Mucosa of rectum (tissue), 2 donors: ENCODE data around the gene C5orf15.
A peak's percentile ranks its signal among the peaks of the same experiment; 100 is the strongest.

Experiments used
- H3K27ac ChIP-seq, 2 donors: one replicate each; pipeline ENCODE4 v1.7.0; 2013; ENCODE audit warnings: inconsistent platforms in 2 of 2, low read depth in 2 of 2, low read length in 2 of 2
- H3K27me3 ChIP-seq, 2 donors: one replicate each; pipeline ENCODE4 v1.7.0; 2013; ENCODE audit warnings: low read length in 2 of 2; ENCODE audit not compliant: control insufficient read depth in 2 of 2, insufficient read depth in 2 of 2
- H3K36me3 ChIP-seq, 2 donors: one replicate each; pipeline ENCODE4 v1.7.0; 2013; ENCODE audit warnings: low read length in 2 of 2; ENCODE audit not compliant: control insufficient read depth in 2 of 2, insufficient read depth in 2 of 2
- H3K4me1 ChIP-seq, 2 donors: one replicate each; pipeline ENCODE4 v1.7.0; 2013; ENCODE audit warnings: low read length in 2 of 2, mild to moderate bottlenecking in 1 of 2; ENCODE audit not compliant: control insufficient read depth in 2 of 2, insufficient read depth in 2 of 2
- H3K4me3 ChIP-seq, 2 donors: one replicate each; pipeline ENCODE4 v1.7.0; 2013; ENCODE audit warnings: low read length in 2 of 2
- H3K9ac ChIP-seq, 2 donors: one replicate each; pipeline ENCODE4 v1.7.0; 2013; ENCODE audit warnings: low read length in 2 of 2, low read depth in 1 of 2, mild to moderate bottlenecking in 1 of 2
- H3K9me3 ChIP-seq, 2 donors: one replicate each; pipeline ENCODE4 v1.7.0; 2013; ENCODE audit warnings: low read length in 2 of 2; ENCODE audit not compliant: control insufficient read depth in 2 of 2
- donor health status: healthy.
- donor health status: Normal muscosa, but diverticular disease.

The C5orf15 gene

DNA sequence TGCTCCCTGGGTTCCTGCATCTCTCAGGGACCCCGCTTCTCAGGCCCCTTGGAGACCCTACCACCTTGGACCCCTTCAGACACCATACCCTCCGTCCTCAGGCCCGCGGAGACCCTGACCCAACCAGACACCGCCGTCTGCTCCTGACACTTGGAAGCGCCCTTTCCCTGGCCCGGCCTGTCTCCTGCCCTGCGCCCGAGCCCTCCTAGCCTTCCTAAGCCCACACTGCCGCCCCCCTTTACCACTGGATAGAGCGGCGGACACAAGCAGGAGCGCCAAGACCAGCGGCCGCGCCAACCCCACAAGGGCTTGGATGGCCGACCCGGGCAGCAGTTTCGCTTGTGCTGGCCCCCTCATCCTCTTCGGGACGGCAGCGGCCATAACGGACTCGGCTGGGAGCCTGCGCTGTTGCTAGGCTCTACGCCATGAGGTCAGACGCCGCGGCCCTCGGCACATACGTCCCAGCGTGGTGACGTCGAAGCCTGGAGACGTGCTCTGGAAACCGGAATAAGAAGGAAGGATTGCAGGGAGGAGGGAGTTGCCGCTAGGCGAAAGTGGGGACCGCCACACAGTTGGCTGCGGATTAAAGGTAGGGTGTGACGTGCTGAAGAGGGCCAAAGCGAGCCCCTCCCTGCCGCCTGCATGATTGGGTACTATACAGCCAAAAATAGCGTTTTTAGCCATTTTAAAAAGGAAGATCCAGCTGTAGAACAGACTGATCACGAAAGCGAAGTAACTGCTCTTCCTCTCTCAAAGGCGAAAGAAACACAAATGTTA, at the start of gene C5orf15:
C5orf15 (minus strand) TSS at position 422 of the 777 bp plus-strand sequence; CDS start at position 381, 41 bp downstream.
- H3K9ac ChIP-seq = peak within 1 kb of the TSS; percentile 89 to 95
- no peaks in the 10 kb centered on the region for H3K9me3 ChIP-seq
- H3K27ac ChIP-seq = peak within 1 kb of the TSS; percentile 84
- H3K27me3 ChIP-seq = no peaks in the 10 kb centered on the region
- peaks cover 6 to 9% of the 10 kb centered on the region in 2 donors for H3K4me1 ChIP-seq
- H3K36me3 ChIP-seq = peaks cover 8 to 12% of the 10 kb centered on the region in 2 donors
- peak within 1 kb of the TSS; percentile 98 to 99 for H3K4me3 ChIP-seq

DNA sequence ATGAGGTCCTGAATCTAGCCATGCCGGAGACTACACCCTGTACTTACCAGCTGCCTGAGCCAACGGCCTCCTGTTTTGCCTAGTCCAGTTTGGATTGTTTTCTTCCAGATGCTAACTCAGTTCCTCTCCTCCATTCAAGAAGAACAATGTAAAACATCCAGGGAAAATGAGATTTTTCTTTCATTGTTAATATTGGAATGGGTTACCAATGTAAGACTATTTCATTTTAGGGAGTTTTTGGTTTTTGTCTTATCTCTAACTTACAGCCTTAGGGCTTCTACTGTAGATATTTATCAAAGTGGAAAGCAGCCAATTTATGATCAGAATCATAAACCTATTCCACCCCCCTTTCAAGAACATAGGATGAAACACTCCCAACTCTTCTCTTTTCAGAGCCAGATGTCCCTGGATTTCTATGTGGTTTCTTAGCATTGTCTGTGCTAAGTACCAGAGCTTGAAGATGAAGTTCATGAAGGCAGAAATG, 39.9 kb upstream of the C5orf15 start:
- Histone ChIP-seq H3K36me3 (no peaks in the 10 kb centered on the region), H3K27me3 (no peaks in the 10 kb centered on the region), H3K9ac (no peak overlapping the region), H3K4me1 (peaks cover 10 to 15% of the 10 kb centered on the region in 2 donors), H3K9me3 (no peaks in the 10 kb centered on the region), H3K4me3 (no peak overlapping the region), H3K27ac (no peak overlapping the region)

DNA sequence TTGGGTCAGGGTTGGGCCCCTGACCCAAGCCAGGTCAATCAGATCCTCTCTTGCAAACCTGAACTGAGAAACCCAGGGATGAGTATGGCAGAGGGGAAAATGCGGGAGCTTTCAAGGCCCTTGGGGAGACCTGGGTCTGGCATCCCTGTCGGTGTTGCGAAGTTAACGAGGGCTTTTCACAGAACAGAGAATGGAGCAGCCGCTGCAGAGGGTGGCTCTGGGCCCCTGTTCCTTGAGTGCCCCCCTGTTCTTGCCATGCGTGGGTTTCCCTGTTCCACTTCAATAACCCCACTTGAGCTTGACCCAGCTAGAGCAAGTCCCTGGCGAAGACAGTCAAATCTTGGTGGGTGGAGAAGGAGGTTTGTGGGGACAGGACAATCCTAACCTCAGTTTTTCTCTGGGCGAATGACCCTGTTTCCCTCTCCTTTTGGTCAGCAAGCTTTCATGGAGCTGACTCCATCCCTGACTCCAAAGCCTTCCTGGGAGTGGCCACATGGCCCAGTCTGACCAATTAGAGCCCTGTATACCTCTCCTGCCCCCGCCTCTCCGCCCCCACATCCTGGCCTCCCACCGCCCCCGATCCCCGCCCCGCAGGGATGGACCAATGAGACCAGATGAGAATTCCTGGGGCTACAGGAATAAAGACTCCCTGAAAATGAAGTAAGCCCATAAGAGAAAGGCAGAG, 39.3 kb upstream of the C5orf15 start:
- no peak overlapping the region for H3K27ac ChIP-seq
- H3K36me3 ChIP-seq = no peaks in the 10 kb centered on the region
- peaks cover 16 to 21% of the 10 kb centered on the region in 2 donors for H3K4me1 ChIP-seq
- no peak overlapping the region for H3K4me3 ChIP-seq
- H3K27me3 ChIP-seq = no peaks in the 10 kb centered on the region
- H3K9me3 ChIP-seq = no peaks in the 10 kb centered on the region
- H3K9ac ChIP-seq = no peak overlapping the region

DNA sequence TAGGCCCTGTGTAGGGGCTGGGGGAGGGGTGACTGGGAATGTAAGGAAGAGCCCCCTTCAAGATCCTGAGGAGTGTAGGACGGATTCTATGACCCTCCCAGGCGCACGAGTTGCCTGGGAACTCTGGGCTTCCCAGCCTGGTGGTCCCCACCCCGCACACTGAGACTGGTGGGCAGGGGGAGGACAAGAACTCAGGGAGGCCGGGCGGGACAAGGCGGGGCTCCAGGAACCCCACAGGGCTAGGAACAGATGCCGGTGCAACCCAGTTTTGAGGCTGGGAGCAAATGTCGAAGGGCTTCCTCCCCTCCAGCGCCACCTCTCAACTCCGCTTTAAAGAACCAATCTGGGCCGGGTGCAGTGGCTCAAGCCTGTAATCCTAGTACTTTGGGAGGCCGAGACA, 37.7 kb upstream of the C5orf15 start:
- H3K36me3 ChIP-seq = peaks cover 1 to 7% of the 10 kb centered on the region in 2 donors
- peaks cover 21 to 32% of the 10 kb centered on the region in 2 donors for H3K4me1 ChIP-seq
- no peaks in the 10 kb centered on the region for H3K27me3 ChIP-seq
- H3K9me3 ChIP-seq = no peaks in the 10 kb centered on the region
- H3K9ac ChIP-seq = peak overlapping the region; percentile 72 to 94
- H3K27ac ChIP-seq = peak overlapping the region; percentile 98
- peak overlapping the region; percentile 78 to 81 for H3K4me3 ChIP-seq

DNA sequence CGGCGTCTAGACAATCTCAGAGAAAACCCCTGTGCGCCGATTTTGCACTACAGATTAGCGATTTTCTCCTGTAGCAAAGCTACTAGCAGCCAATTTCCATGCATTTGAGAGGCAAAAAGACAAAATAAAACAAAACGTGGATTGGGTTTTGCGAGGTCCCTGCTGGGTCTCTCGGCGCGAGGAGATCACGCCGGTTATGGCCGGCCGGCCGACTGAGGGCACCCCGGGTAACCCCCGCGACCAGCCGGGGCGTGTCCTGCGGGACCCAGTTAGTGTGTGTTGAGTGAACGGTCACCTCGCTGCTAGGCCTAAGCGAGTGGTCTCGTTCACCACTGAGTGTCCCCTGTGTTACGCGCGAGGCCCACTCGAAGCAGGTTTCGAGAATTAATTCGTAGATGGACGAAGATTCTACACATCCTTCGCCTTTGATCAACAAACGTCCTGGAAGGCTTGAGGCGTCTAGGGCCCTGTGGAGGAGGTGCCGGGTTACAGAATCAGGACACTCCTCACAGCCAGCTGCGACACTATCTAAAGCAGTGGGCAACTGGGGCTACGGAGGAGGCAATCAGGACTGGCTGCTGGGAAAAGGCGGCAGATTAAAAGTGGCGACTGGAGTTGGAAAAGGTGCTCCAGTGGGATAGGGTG, 37.1 kb upstream of the C5orf15 start:
- Histone ChIP-seq H3K4me1 (peaks cover 21 to 36% of the 10 kb centered on the region in 2 donors), H3K9me3 (no peaks in the 10 kb centered on the region), H3K36me3 (peaks cover 5 to 11% of the 10 kb centered on the region in 2 donors), H3K9ac (peak overlapping the region; percentile 72 to 94), H3K27ac (peak overlapping the region; percentile 98), H3K4me3 (peak overlapping the region; percentile 78 to 81), H3K27me3 (no peaks in the 10 kb centered on the region)

DNA sequence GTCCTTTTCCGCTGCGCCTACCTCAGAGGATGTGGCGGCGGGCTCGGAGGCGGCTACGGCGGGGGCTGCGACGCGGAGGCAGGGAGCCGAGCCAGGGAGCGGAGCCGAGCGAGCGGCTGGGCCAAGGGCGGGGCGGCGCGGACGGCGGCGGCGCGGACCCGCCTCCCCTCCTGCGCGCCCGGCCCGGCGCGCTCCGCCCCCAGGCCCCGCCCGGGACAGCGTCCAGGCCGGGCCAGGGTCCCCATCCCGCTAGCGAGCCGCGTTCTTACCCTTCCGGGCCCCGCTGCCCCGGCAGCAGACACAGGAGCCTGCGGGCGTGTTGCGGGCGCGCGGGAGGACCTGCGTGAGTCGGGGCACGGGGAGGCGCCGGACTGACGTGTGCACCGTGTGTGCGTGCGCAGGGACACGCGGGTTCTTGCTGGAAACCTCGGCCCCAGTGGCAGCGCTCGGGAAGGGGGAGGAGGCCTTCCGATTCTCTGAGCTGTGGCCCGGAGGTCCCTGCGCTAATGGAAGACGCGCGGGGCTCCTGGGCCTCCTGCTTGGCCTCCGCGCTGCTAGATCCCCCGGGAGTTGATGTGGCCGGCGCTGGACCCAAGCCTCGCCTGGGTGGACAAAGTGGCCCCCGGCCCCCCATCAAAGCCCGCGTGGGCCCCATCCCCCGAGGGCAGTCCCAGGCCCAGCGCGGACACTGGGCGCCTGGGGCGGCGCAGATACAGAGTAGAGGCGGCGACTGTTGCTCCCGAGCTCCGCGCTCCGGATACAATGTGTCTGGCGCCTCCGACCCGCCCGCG, 36.4 kb upstream of the C5orf15 start, which contains the start of gene VDAC1:
VDAC1 (minus strand) TSS at position 350 of the 791 bp plus-strand sequence. CDS start 11,963 bp downstream, outside the sequence.
- Histone ChIP-seq H3K27ac (peak within 1 kb of the TSS; percentile 98), H3K9ac (peak within 1 kb of the TSS; percentile 79 to 94), H3K4me1 (peaks cover 26 to 36% of the 10 kb centered on the region in 2 donors), H3K36me3 (peaks cover 5 to 13% of the 10 kb centered on the region in 2 donors), H3K4me3 (peak within 1 kb of the TSS; percentile 78 to 87), H3K27me3 (no peaks in the 10 kb centered on the region), H3K9me3 (no peaks in the 10 kb centered on the region)

DNA sequence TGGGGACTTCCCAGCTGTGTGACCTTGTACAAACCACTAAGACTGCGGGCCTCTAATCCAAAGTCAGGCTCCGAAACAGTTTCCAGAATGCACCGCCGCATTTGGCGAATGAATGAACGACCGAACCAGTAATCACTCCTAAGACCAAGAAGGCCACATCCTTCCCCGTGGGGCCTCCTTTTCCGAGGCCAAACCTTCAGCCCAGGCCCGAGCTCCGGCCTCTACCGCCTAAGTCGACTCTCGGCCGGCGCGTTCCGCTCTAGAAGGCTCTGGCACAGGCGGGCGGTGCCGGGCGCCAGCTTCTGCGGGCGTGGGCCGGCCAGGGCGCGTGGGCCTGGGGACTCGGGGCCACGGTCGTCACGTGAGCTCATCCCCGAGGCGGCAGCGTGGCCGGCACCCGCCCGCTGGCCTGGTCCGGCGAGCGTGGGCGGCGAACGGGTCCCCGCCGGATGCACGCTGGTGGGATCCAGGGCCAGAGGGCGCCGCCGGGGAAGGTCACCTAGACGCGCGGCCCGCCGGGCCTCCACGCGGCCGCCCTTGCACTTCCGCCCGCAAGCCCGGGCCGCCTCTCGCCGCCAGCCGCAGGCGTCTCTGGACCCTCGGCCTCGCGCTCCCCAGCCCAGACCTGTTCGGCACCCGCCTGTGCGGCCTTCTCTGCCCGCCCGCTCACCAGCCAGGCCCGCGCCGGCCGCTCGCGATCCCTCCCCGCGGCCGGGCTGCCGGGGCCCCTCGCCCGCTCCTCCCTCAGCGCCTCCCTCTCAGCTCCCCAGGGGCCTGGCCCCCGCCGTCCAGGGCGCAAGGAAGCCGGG, 35.6 kb upstream of the C5orf15 start:
- Histone ChIP-seq H3K27ac (peak overlapping the region; percentile 98), H3K4me1 (peaks cover 30 to 36% of the 10 kb centered on the region in 2 donors), H3K9me3 (no peaks in the 10 kb centered on the region), H3K4me3 (peak overlapping the region; percentile 78 to 87), H3K9ac (peak overlapping the region; percentile 79 to 94), H3K27me3 (no peaks in the 10 kb centered on the region), H3K36me3 (peaks cover 5 to 13% of the 10 kb centered on the region in 2 donors)

DNA sequence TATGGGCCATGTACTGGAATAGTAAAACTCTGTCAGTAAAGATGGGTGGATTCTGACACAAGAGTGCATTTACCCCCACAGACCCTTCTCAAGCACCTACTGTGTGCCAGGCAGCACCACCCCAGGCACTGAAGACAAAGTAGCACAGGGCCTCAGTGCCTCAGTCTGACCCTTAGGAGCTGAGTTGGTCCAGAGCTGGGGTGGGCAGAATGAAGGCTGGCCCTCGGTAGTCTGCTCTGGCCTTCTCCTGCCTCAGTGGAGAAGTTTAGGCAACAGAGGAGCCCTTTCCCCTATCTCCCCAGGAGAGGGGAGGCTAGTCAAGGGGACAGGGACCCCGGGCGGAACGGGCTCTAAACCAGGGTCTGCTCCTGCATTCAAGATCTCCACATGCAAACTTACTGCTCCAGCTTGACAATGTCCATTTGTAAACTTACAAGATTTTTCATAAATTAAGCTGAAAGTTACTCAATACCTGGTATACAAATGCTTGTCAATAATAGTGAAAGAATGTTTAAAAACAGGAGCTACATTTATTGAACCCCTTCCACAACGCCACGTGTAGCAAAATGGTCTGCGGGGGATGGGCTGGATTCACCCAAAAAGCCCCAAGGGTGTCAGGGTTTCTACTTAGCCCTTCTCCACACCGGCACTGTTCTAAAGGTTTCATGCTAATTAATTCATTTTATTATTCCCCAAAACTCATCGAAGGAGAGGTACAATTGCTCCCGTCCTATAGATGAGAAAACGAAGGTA, 34.8 kb upstream of the C5orf15 start:
- peak overlapping the region; percentile 78 to 87 for H3K4me3 ChIP-seq
- peaks cover 5 to 13% of the 10 kb centered on the region in 2 donors for H3K36me3 ChIP-seq
- peak overlapping the region; percentile 79 to 94 for H3K9ac ChIP-seq
- peaks cover 30 to 36% of the 10 kb centered on the region in 2 donors for H3K4me1 ChIP-seq
- H3K27me3 ChIP-seq = no peaks in the 10 kb centered on the region
- peak overlapping the region; percentile 98 for H3K27ac ChIP-seq
- H3K9me3 ChIP-seq = no peaks in the 10 kb centered on the region
